ENCODE data around the gene CCDC158. TPM values are rescaled to one million over a fixed set of nuclear protein-coding genes. Genes with fewer than 3 reads are reported as not detected.

CCDC158 gene
- polyA plus RNA-seq, 2 of the 4 experiments (the other 2 are of a cell fraction), result 0.06 TPM; not detected in 1

- ChIA-PET POLR2A (no interaction called here), CTCF (interaction anchor here (0.6 to 2.0 kb wide), 2 partner anchors 70 to 687 kb away, joined by 3 to 10 read pairs; no protein-coding TSS in a partner anchor)
- no peak for FAIRE-seq
- DNase-seq (ENCODE audit: low read depth in 1 of 2, low spot score in 1 of 2), result no peak
- no peak for ATAC-seq
- no peak within 1 kb of the TSS for H3K4me2 ChIP-seq
- no peak within 1 kb of the TSS for H3K4me3 ChIP-seq
- TF ChIP-seq NPAS2 (CRISPR knock-in tag; IDR thresholded peaks at IDR 0.05; ENCODE audit: borderline replicate concordance) (no peak), ZC3H11A (IDR thresholded peaks at IDR 0.05) (no peak), ZFP36 (IDR thresholded peaks at IDR 0.05; ENCODE audit: borderline replicate concordance, partially characterized antibody) (no peak), ELK1 (IDR thresholded peaks at IDR 0.05; ENCODE audit: low read depth, low read length) (no peak), REST (IDR thresholded peaks at IDR 0.05) (no peak), ESRRA (IDR thresholded peaks at IDR 0.05; ENCODE audit: borderline replicate concordance, low read length) (no peak), HMGXB4 (CRISPR knock-in tag; IDR thresholded peaks at IDR 0.05; ENCODE audit: borderline replicate concordance) (no peak)
- 45% methylated on average over 9 of the region's 9 CpGs for WGBS (ENCODE audit: missing lambda C conversion rate)
- H3K9me3 ChIP-seq, result no peaks in the 10 kb centered on the region
- no peaks in the 10 kb centered on the region for H3K4me1 ChIP-seq
- no peak within 1 kb of the TSS for H3K27ac ChIP-seq
Measured at GRCh38 chr4:76434901-76435527, 14.1 kb upstream of the CCDC158 start, which contains the start of gene SHROOM3. SHROOM3 (plus strand) TSS chr4:76435229; CDS start chr4:76436053, 824 bp downstream.

- FAIRE-seq, result peak; percentile 59
Measured at GRCh38 chr4:76430519-76431388, 9.8 kb upstream of the CCDC158 start.

More at GRCh38 chr4:76430519-76431388, 9.8 kb upstream of the CCDC158 start:
- Histone ChIP-seq H3K27ac (no peak overlapping the region), H3K4me3 (no peak overlapping the region), H3K9me3 (no peaks in the 10 kb centered on the region), H3K4me2 (peak overlapping the region; percentile 51; the same call in 2 of the 3 replicates), H3K4me1 (no peaks in the 10 kb centered on the region)
- WGBS (ENCODE audit: missing lambda C conversion rate), result 34% methylated on average over 15 of the region's 15 CpGs
- TF ChIP-seq CTCF (IDR thresholded peaks at IDR 0.05) (peak; percentile 72), SMC3 (IDR thresholded peaks at IDR 0.05) (peak; percentile 58; the same call in 2 of the 3 replicates), FOXS1 (CRISPR knock-in tag; IDR thresholded peaks at IDR 0.05) (no peak), RAD21 (conservative IDR thresholded peaks at IDR 0.05 in 1 of 2, IDR thresholded peaks at IDR 0.05 in 1 of 2) (peak; percentile 74 to 77), PHF8 (IDR thresholded peaks at IDR 0.05; ENCODE audit: borderline replicate concordance, low read depth) (no peak), POLR2AphosphoS2 (conservative IDR thresholded peaks at IDR 0.05; ENCODE audit: low read length) (no peak), JUNB (IDR thresholded peaks at IDR 0.05) (no peak)
- POLR2A ChIA-PET, result no interaction called here
- DNase-seq (ENCODE audit: low read depth in 1 of 2, low spot score in 1 of 2), result peak; percentile 33 to 36
- peak in 1 of 2 experiments; percentile 65; a peak in 3 of 6 replicates for ATAC-seq
- CTCF ChIA-PET, result interaction anchor here (0.6 to 7.8 kb wide), 16 partner anchors 9 to 1065 kb away, joined by 3 to 76 read pairs (median 4); partner anchors contain the start of gene CCDC158

Data from A549 (cell line).